Thyroid gland (tissue), 4 donors: ENCODE measurements around the gene FLRT2. TPM values are rescaled to one million over a fixed set of nuclear protein-coding genes. Genes with fewer than 3 reads are reported as not detected.

Source experiments
- DNase-seq, 2 donors: peaks; one replicate each; pipeline ENCODE4 v3.0.0-alpha.2; 2019
- H3K27ac ChIP-seq, 3 donors: fragments of 200-600 bp; sonication (generic); 1 replicate in 2 of 3; 2 replicates in 1 of 3; pipeline ENCODE4 v1.5.1; 2016 to 2019; ENCODE audit warnings: mild to moderate bottlenecking in 1 of 3, moderate library complexity in 1 of 3
- H3K27me3 ChIP-seq: fragments of 200-600 bp; sonication (generic); one replicate; pipeline ENCODE4 v1.5.1; 2019
- H3K36me3 ChIP-seq, 2 donors: fragments of 200-600 bp; sonication (generic); one replicate each; pipeline ENCODE4 v1.5.1; 2016 to 2019
- H3K4me1 ChIP-seq, 2 donors: fragments of 200-600 bp; sonication (generic); one replicate each; pipeline ENCODE4 v1.5.1; 2017 to 2019
- H3K4me3 ChIP-seq, 3 donors: fragments of 200-600 bp; sonication (generic); replicated peaks in 1 of 3; 1 replicate in 2 of 3; 2 replicates in 1 of 3; pipeline ENCODE4 v1.5.1; 2016; ENCODE audit warnings: mild to moderate bottlenecking in 1 of 3
- H3K9me3 ChIP-seq: fragments of 200-600 bp; sonication (generic); one replicate; pipeline ENCODE4 v1.5.1; 2017
- CTCF ChIP-seq, 6 experiments: fragments of 200-600 bp in 3 of 6; fragments of 450-650 bp in 3 of 6; sonication (generic) in 3 of 6; IDR thresholded peaks; one replicate each; pipeline ENCODE4 v1.5.1; 2016 to 2019; ENCODE audit warnings: antibody characterized with exemption in 6 of 6, mild to moderate bottlenecking in 2 of 6, inconsistent platforms in 1 of 6, moderate library complexity in 1 of 6
- POLR2A ChIP-seq, 2 donors: fragments of 450-650 bp; IDR thresholded peaks; one replicate each; pipeline ENCODE4 v1.6.1; 2017; ENCODE audit warnings: antibody characterized with exemption in 2 of 2, mild to moderate bottlenecking in 2 of 2, moderate library complexity in 1 of 2
- WGBS, 2 donors: methylation state at CpG; one replicate each; pipeline ENCODE4 v1.1.5; 2017; 5-methylcytosine and 5-hydroxymethylcytosine counted together
- intact Hi-C: fragments of 100-400 bp; cut with DNase I; formaldehyde crosslinking; loops from one replicate; pipeline ENCODE4 v1.15.1; 2023
- total RNA-seq, 4 donors: library from RNA; depleted of rRNA; stranded (reverse); fragments of >200 nt; gene quantifications; one replicate each; pipeline ENCODE4 v1.2.3, GENCODE V29; 2016

FLRT2 gene
- total RNA-seq, 4 donors from 2014 or later, result 9.3 to 38.9 (median 23.5) TPM

GRCh38 chr14:85663256-85663655 lies 133.3 kb downstream of the FLRT2 start:
- intact Hi-C loops, result no loop called here

GRCh38 chr14:85663667-85664066 lies 133.7 kb downstream of the FLRT2 start:
- Histone ChIP-seq H3K27ac (no peak overlapping the region), H3K4me1 (no peaks in the 10 kb centered on the region), H3K27me3 (no peaks in the 10 kb centered on the region), H3K9me3 (no peaks in the 10 kb centered on the region), H3K36me3 (no peaks in the 10 kb centered on the region), H3K4me3 (no peak overlapping the region)
- intact Hi-C loops, result no loop called here
- no peak for TF ChIP-seq CTCF (IDR thresholded peaks at IDR 0.05)
- TF ChIP-seq POLR2A (IDR thresholded peaks at IDR 0.05), result no peak
- no peak for DNase-seq

More at GRCh38 chr14:85663256-85663655, 133.3 kb downstream of the FLRT2 start:
- no peaks in the 10 kb centered on the region for H3K4me1 ChIP-seq
- DNase-seq, result no peak
- no peaks in the 10 kb centered on the region for H3K27me3 ChIP-seq
- H3K4me3 ChIP-seq, result no peak overlapping the region
- TF ChIP-seq POLR2A (IDR thresholded peaks at IDR 0.05) (no peak), CTCF (IDR thresholded peaks at IDR 0.05) (no peak)
- H3K27ac ChIP-seq, result no peak overlapping the region
- no peaks in the 10 kb centered on the region for H3K9me3 ChIP-seq
- H3K36me3 ChIP-seq, result no peaks in the 10 kb centered on the region
- WGBS, 2 donors, result 68 to 69% methylated on average over 2 of the region's 2 CpGs

GRCh38 chr14:85675957-85676356 lies 146.0 kb downstream of the FLRT2 start:
- Histone ChIP-seq H3K27me3 (no peaks in the 10 kb centered on the region), H3K36me3 (no peaks in the 10 kb centered on the region), H3K27ac (no peak overlapping the region), H3K4me1 (no peaks in the 10 kb centered on the region), H3K4me3 (no peak overlapping the region), H3K9me3 (no peaks in the 10 kb centered on the region)
- intact Hi-C loops, result no loop called here
- no peak for DNase-seq
- TF ChIP-seq CTCF (IDR thresholded peaks at IDR 0.05) (no peak), POLR2A (IDR thresholded peaks at IDR 0.05) (no peak)
- WGBS, 2 donors, result 81 to 83% methylated on average over 6 of the region's 6 CpGs

- H3K27me3 ChIP-seq, result no peaks in the 10 kb centered on the region
- no peaks in the 10 kb centered on the region for H3K9me3 ChIP-seq
- H3K27ac ChIP-seq, result no peak overlapping the region
- intact Hi-C loops, result no loop called here
- H3K36me3 ChIP-seq, result no peaks in the 10 kb centered on the region
- no peak for DNase-seq
- WGBS, 2 donors, result 0 to 32% methylated on average over 1 of the region's 1 CpG
- H3K4me3 ChIP-seq, result no peak overlapping the region
- no peak for TF ChIP-seq POLR2A (IDR thresholded peaks at IDR 0.05)
- TF ChIP-seq CTCF (IDR thresholded peaks at IDR 0.05), result no peak
- no peaks in the 10 kb centered on the region for H3K4me1 ChIP-seq
Measured at GRCh38 chr14:85686908-85687307, 157.0 kb downstream of the FLRT2 start.

- no peak for TF ChIP-seq POLR2A (IDR thresholded peaks at IDR 0.05)
- intact Hi-C loops, result no loop called here
- 67 to 73% methylated on average over 1 of the region's 1 CpG for WGBS, 2 donors
Measured at GRCh38 chr14:85687456-85687855, 157.5 kb downstream of the FLRT2 start.

GRCh38 chr14:85688006-85688405 lies 158.1 kb downstream of the FLRT2 start:
- Histone ChIP-seq H3K36me3 (no peaks in the 10 kb centered on the region), H3K27ac (no peak overlapping the region), H3K4me1 (no peaks in the 10 kb centered on the region), H3K27me3 (no peaks in the 10 kb centered on the region), H3K9me3 (no peaks in the 10 kb centered on the region), H3K4me3 (no peak overlapping the region)
- TF ChIP-seq POLR2A (IDR thresholded peaks at IDR 0.05) (no peak), CTCF (IDR thresholded peaks at IDR 0.05) (no peak)
- DNase-seq, result no peak
- 80 to 82% methylated on average over 1 of the region's 1 CpG for WGBS, 2 donors
- intact Hi-C loops, result no loop called here

More at GRCh38 chr14:85687456-85687855, 157.5 kb downstream of the FLRT2 start:
- no peak overlapping the region for H3K27ac ChIP-seq
- no peak overlapping the region for H3K4me3 ChIP-seq
- H3K4me1 ChIP-seq, result no peaks in the 10 kb centered on the region
- no peaks in the 10 kb centered on the region for H3K27me3 ChIP-seq
- H3K36me3 ChIP-seq, result no peaks in the 10 kb centered on the region
- no peak for DNase-seq
- H3K9me3 ChIP-seq, result no peaks in the 10 kb centered on the region
